K562 (cell line): ENCODE results near the gene RARA. TPM values are rescaled to one million over a fixed set of nuclear protein-coding genes. Genes with fewer than 3 reads are reported as not detected.

Experiments
- ATAC-seq: fragments of 200-7000 bp; cut with Tn5 transposase; 3 replicates; pipeline ENCODE4 v1.9.1; 2020; ENCODE audit warnings: moderate library complexity
- BruUV-seq: library from RNA; stranded (reverse); fragments of 400-500 nt; replicated peaks from 2 replicates; lab custom pipeline; 2021; lab: Mats Ljungman, UMichigan
- CTCF ChIA-PET: fragments of 300-600 bp; formaldehyde crosslinking; extraction: SDS; loops from one replicate; lab custom pipeline; 2021; ENCODE audit warnings: low intra/inter-chr PET ratio; lab: Yijun Ruan, JAX
- POLR2A ChIA-PET: fragments of 300-600, 350-650 bp; sonication (Branson Sonifier 250); formaldehyde crosslinking; extraction: SDS; loops from one replicate; lab custom pipeline; 2021; ENCODE audit warnings: antibody characterized with exemption, inconsistent platforms; lab: Yijun Ruan, JAX
- DNase-seq, 4 experiments: peaks; one replicate each; pipeline versions ENCODE4 v3.0.0 to v3.0.0-alpha.2; 2011 to 2018; ENCODE audit warnings: low spot score in 3 of 4, mixed read lengths in 3 of 4; ENCODE audit errors: extremely low read depth in 1 of 4
- FAIRE-seq: peaks from 2 replicates; lab custom pipeline; 2011; peaks lifted over from hg19 to GRCh38; lab: Jason Lieb, UNC
- H2AFZ ChIP-seq: 2 replicates; pipeline ENCODE4 v1.6.0; 2011; ENCODE audit warnings: low read depth, low read length, control low read depth, inconsistent platforms
- H3K27ac ChIP-seq: fragments of 200-600 bp; 3 replicates; pipeline ENCODE4 v1.8.0; 2011; ENCODE audit warnings: low read depth, mild to moderate bottlenecking, control low read depth, inconsistent platforms, low read length, moderate library complexity, mixed read lengths; ENCODE audit errors: extremely low read depth
- H3K27me3 ChIP-seq, 2 experiments: fragments of 300-600 bp in 1 of 2; 2 replicates in 1 of 2; 3 replicates in 1 of 2; pipeline versions ENCODE4 v1.6.0 to v1.8.0; 2011; ENCODE audit warnings: inconsistent platforms in 2 of 2, low read length in 2 of 2, mild to moderate bottlenecking in 1 of 2, mixed read lengths in 1 of 2, moderate library complexity in 1 of 2; ENCODE audit not compliant: control insufficient read depth in 2 of 2, insufficient read depth in 2 of 2
- H3K36me3 ChIP-seq: fragments of 300-600 bp; 3 replicates; pipeline ENCODE4 v1.8.0; 2011; ENCODE audit warnings: mild to moderate bottlenecking, low read length, inconsistent platforms; ENCODE audit not compliant: control insufficient read depth, insufficient read depth
- H3K4me1 ChIP-seq, 2 experiments: fragments of 200-600 bp in 1 of 2; replicated peaks in 1 of 2; 2 replicates in 1 of 2; 3 replicates in 1 of 2; pipeline versions ENCODE4 v1.5.1 to v1.8.0; 2011; ENCODE audit warnings: inconsistent platforms in 2 of 2, low read length in 2 of 2, mild to moderate bottlenecking in 1 of 2, mixed read lengths in 1 of 2, moderate library complexity in 1 of 2; ENCODE audit not compliant: control insufficient read depth in 2 of 2, insufficient read depth in 2 of 2
- H3K4me2 ChIP-seq: 2 replicates; pipeline ENCODE4 v1.6.1; 2011; ENCODE audit warnings: low read length, control low read depth, inconsistent platforms, mixed read lengths; ENCODE audit not compliant: insufficient read depth
- H3K4me3 ChIP-seq: fragments of 200-600 bp; sonication (generic), shearing (Covaris generic); 2 replicates; pipeline ENCODE4 v1.5.1; 2016; ENCODE audit warnings: control low read depth, inconsistent platforms
- H3K79me2 ChIP-seq: fragments of 200-600 bp; 3 replicates; pipeline ENCODE4 v1.8.0; 2011; ENCODE audit warnings: low read length, inconsistent platforms; ENCODE audit not compliant: control insufficient read depth, insufficient read depth
- H3K9ac ChIP-seq, 2 experiments: 2 replicates each; pipeline versions ENCODE4 v1.6.0 to v1.6.1; 2011; ENCODE audit warnings: low read depth in 2 of 2, low read length in 2 of 2, control low read depth in 1 of 2, inconsistent platforms in 1 of 2, mild to moderate bottlenecking in 1 of 2, mixed read lengths in 1 of 2; ENCODE audit not compliant: insufficient read depth in 1 of 2
- H3K9me1 ChIP-seq: one replicate; pipeline ENCODE4 v1.6.0; 2011; ENCODE audit warnings: inconsistent platforms, mild to moderate bottlenecking, low read length, moderate library complexity; ENCODE audit not compliant: control insufficient read depth, insufficient read depth
- H3K9me3 ChIP-seq: replicated peaks from 2 replicates; pipeline ENCODE4 v1.5.1; 2011; ENCODE audit warnings: low read depth, low read length, inconsistent platforms; ENCODE audit not compliant: control insufficient read depth, insufficient read depth
- H4K20me1 ChIP-seq: replicated peaks from 2 replicates; pipeline ENCODE4 v1.6.1; 2011; ENCODE audit warnings: low read length, inconsistent platforms, mixed read lengths; ENCODE audit not compliant: control insufficient read depth, insufficient read depth
- ATF1 ChIP-seq, 2 experiments: fragments of 450-650 bp in 1 of 2; IDR thresholded peaks; 2 replicates each; pipeline ENCODE4 v1.6.1; 2016; ENCODE audit warnings: missing compliant biosample characterization in 1 of 2, missing genetic modification characterization in 1 of 2
- CEBPB ChIP-seq: fragments of 450-650 bp; IDR thresholded peaks from 2 replicates; pipeline ENCODE4 v1.6.1; 2016; ENCODE audit warnings: missing genetic modification characterization, missing compliant biosample characterization
- CTCFL ChIP-seq: IDR thresholded peaks from 2 replicates; pipeline ENCODE4 v1.6.1; 2011; ENCODE audit warnings: borderline replicate concordance, low read depth, mild to moderate bottlenecking, moderate library complexity, low read length; ENCODE audit not compliant: insufficient read depth, poor library complexity, severe bottlenecking
- DACH1 ChIP-seq: fragments of 450-650 bp; IDR thresholded peaks from 2 replicates; pipeline ENCODE4 v1.6.1; 2018; ENCODE audit not compliant: partially characterized antibody
- DPF2 ChIP-seq: fragments of 450-650 bp; IDR thresholded peaks from 2 replicates; pipeline ENCODE4 v1.6.1; 2016
- ERF ChIP-seq: fragments of 450-650 bp; formaldehyde crosslinking; IDR thresholded peaks from 2 replicates; pipeline ENCODE4 v1.4.0; 2020; ENCODE audit warnings: mild to moderate bottlenecking, mixed read lengths
- ESRRB ChIP-seq: fragments of 250-450 bp; sonication (Bioruptor Pico); IDR thresholded peaks from 2 replicates; pipeline ENCODE4 v1.5.0; 2020; ENCODE audit warnings: mild to moderate bottlenecking, moderate library complexity, borderline replicate concordance
- FOSL1 ChIP-seq: fragments of 200-800 bp; sonication (Bioruptor generic); conservative IDR thresholded peaks from 2 replicates; pipeline ENCODE4 v1.6.1; 2016; ENCODE audit warnings: missing genetic modification characterization, missing compliant biosample characterization
- KDM4B ChIP-seq, 2 experiments: fragments of 450-650 bp in 1 of 2; sonication (generic) in 1 of 2; IDR thresholded peaks; 2 replicates each; pipeline ENCODE4 v1.6.1; 2016 to 2017; ENCODE audit warnings: borderline replicate concordance in 2 of 2, antibody characterized with exemption in 1 of 2, low read depth in 1 of 2, mild to moderate bottlenecking in 1 of 2
- KHSRP ChIP-seq: fragments of 450-650 bp; IDR thresholded peaks from 2 replicates; pipeline ENCODE4 v1.6.1; 2017
- NCOA2 ChIP-seq, 2 experiments: fragments of 450-650 bp; IDR thresholded peaks; 2 replicates each; pipeline ENCODE4 v1.6.1; 2018; ENCODE audit warnings: mild to moderate bottlenecking in 2 of 2, moderate library complexity in 1 of 2; ENCODE audit not compliant: partially characterized antibody in 2 of 2
- NFE2 ChIP-seq: IDR thresholded peaks from 2 replicates; pipeline ENCODE4 v1.6.1; 2014; ENCODE audit warnings: antibody characterized with exemption, low read depth
- NFRKB ChIP-seq: fragments of 450-650 bp; IDR thresholded peaks from 2 replicates; pipeline ENCODE4 v1.6.1; 2016; ENCODE audit warnings: low read depth
- PHB ChIP-seq: fragments of 250-450 bp; sonication (Bioruptor Pico); IDR thresholded peaks from 2 replicates; pipeline ENCODE4 v1.5.0; 2021
- PHTF2 ChIP-seq: fragments of 250-450 bp; sonication (Bioruptor Pico); IDR thresholded peaks from 2 replicates; pipeline ENCODE4 v1.5.0; 2021; ENCODE audit warnings: mild to moderate bottlenecking
- PKNOX1 ChIP-seq: fragments of 450-650 bp; IDR thresholded peaks from 2 replicates; pipeline ENCODE4 v1.6.1; 2016
- RAD21 ChIP-seq, 2 experiments: fragments of 250-450 bp in 1 of 2; fragments of 450-650 bp in 1 of 2; sonication (Bioruptor Pico) in 1 of 2; formaldehyde crosslinking in 1 of 2; IDR thresholded peaks in 1 of 2; conservative IDR thresholded peaks in 1 of 2; 2 replicates each; pipeline versions ENCODE4 v1.4.0 to v1.8.0; 2020 to 2022; ENCODE audit warnings: mild to moderate bottlenecking in 2 of 2, moderate library complexity in 1 of 2
- SMAD3 ChIP-seq: fragments of 450-650 bp; formaldehyde crosslinking; conservative IDR thresholded peaks from 2 replicates; pipeline ENCODE4 v1.4.0; 2020; ENCODE audit warnings: mild to moderate bottlenecking
- TCF3 ChIP-seq: sonication (generic); formaldehyde crosslinking; IDR thresholded peaks from 2 replicates; pipeline ENCODE4 v1.4.0; 2020; ENCODE audit warnings: mild to moderate bottlenecking, missing genetic modification reagents
- ZFPM2 ChIP-seq: fragments of 250-450 bp; sonication (Bioruptor Pico); IDR thresholded peaks from 2 replicates; pipeline ENCODE4 v1.5.1; 2022; ENCODE audit warnings: mild to moderate bottlenecking
- ZNF224 ChIP-seq: sonication (generic); formaldehyde crosslinking; IDR thresholded peaks from 2 replicates; pipeline ENCODE4 v1.8.0; 2022; ENCODE audit warnings: mild to moderate bottlenecking, missing genetic modification reagents
- WGBS: fragments of 100-300 bp; shearing (Covaris generic); methylation state at CpG from one replicate; pipeline ENCODE4 v1.1.6; 2016; ENCODE audit warnings: low coverage, mixed read lengths; ENCODE audit not compliant: insufficient coverage; ENCODE audit errors: missing lambda C conversion rate; 5-methylcytosine and 5-hydroxymethylcytosine counted together
- in situ Hi-C: fragments of 300-500 bp; cut with MboI; formaldehyde crosslinking; loops from 4 replicates; pipeline ENCODE4 v1.15.0; 2018; ENCODE audit warnings: inconsistent platforms, mixed read lengths
- intact Hi-C: fragments of 100-400 bp; cut with micrococcal nuclease; formaldehyde crosslinking; loops from 2 replicates; pipeline ENCODE4 v1.14.2; 2022
- polyA plus RNA-seq, 8 experiments: library from polyadenylated mRNA; depleted of rRNA in 4 of 8; stranded (reverse) in 5 of 8; unstranded in 3 of 8; fragments of >200 nt; fragmentation: Nextera tagmentation in 2 of 8; fragmentation: Illumina TruSeq in 1 of 8; extraction: Ambion mirVana in 2 of 8; extraction: Trizol in 1 of 8; gene quantifications; 2 replicates each; pipeline versions ENCODE4 v1.2.1 to v1.2.3, GENCODE V29; 2011 to 2014; ENCODE audit warnings: inconsistent platforms in 1 of 8, missing spikeins in 1 of 8
- total RNA-seq, 7 experiments: library from RNA; depleted of rRNA in 6 of 7; stranded (reverse); fragments of >200 nt in 6 of 7; fragmentation: Illumina TruSeq in 2 of 7; extraction: Trizol in 2 of 7; gene quantifications; 2 replicates each; pipeline versions ENCODE4 v1.2.1 to v1.2.3, GENCODE V29; 2011 to 2021; ENCODE audit warnings: low replicate concordance in 1 of 7

The RARA gene
- total and polyA plus RNA-seq, 9 of the 15 experiments (the other 6 are each of a cell fraction or from before 2014, with no cell fraction given), result 0.10 to 28.0 (median 7.9) TPM

GRCh38 chr17:40352779-40353394, 43.9 kb downstream of the RARA start:
- CTCF ChIA-PET, result interaction anchor here (0.7 to 0.8 kb wide), 2 partner anchors 49 to 50 kb away, joined by 3 to 4 read pairs; no protein-coding TSS in a partner anchor
- in situ Hi-C loops, result loop anchor here (5.0 to 10.0 kb wide), 3 partner anchors 51 to 338 kb away; partner anchors contain the start of gene CSF3
- FAIRE-seq, result peak; percentile 91
- TF ChIP-seq ZNF224 (CRISPR knock-in tag) (no peak), PHB (no peak), PKNOX1 (no peak), ESRRB (CRISPR knock-in tag) (no peak), PHTF2 (no peak), KDM4B (IDR thresholded peaks at IDR 0.05; ENCODE audit: borderline replicate concordance in 2 of 2, low read depth in 1 of 2) (no peak), TCF3 (CRISPR knock-in tag) (peak; percentile 73), KHSRP (no peak), ZFPM2 (no peak), SMAD3 (CRISPR knock-in tag) (no peak), RAD21 (CRISPR knock-in tag; conservative IDR thresholded peaks at IDR 0.05 in 1 of 2, IDR thresholded peaks at IDR 0.05 in 1 of 2) (peak in 1 of 2 experiments; percentile 20; a peak in 1 of 4 replicates), FOSL1 (no peak), CTCFL (no peak), CEBPB (peak; percentile 90), ERF (no peak), DACH1 (peak; percentile 34), NFE2 (no peak), NFRKB (no peak), DPF2 (peak; percentile 48; the same call in 1 of the 2 replicates), ATF1 (CRISPR knock-in tag; IDR thresholded peaks at IDR 0.05) (no peak), ATF1 (tag; IDR thresholded peaks at IDR 0.05) (no peak), NCOA2 (IDR thresholded peaks at IDR 0.05; ENCODE audit: partially characterized antibody in 2 of 2) (no peak)

More at GRCh38 chr17:40352779-40353394, 43.9 kb downstream of the RARA start:
- no peak overlapping the region for H2AFZ ChIP-seq
- H3K4me3 ChIP-seq, result no peak overlapping the region
- peaks cover 11% of the 10 kb centered on the region; the same call in 2 of the 3 replicates for H3K79me2 ChIP-seq
- H3K9ac ChIP-seq, result no peak overlapping the region
- 49% methylated on average over 9 of the region's 9 CpGs for WGBS
- DNase-seq, result peak in 2 of 4 experiments; percentile 61 to 72
- H3K9me1 ChIP-seq, result no peaks in the 10 kb centered on the region
- H4K20me1 ChIP-seq, result 0 out of 2 replicates have a peak, but pooled peaks cover 3% of the 10 kb centered on the region
- no peaks in the 10 kb centered on the region for H3K9me3 ChIP-seq
- H3K27me3 ChIP-seq, result no peaks in the 10 kb centered on the region
- intact Hi-C loops, result loop anchor here (10.0 kb wide), 1 partner anchor 338 kb away; the partner anchor contains the start of gene CSF3
- peaks cover 6 to 64% of the 10 kb centered on the region in 2 experiments; a peak in 3 of 5 replicates for H3K4me1 ChIP-seq
- no peak overlapping the region for H3K27ac ChIP-seq
- no peak overlapping the region for H3K4me2 ChIP-seq
- ATAC-seq, result peak; percentile 18
- peaks cover 65% of the 10 kb centered on the region; the same call in 2 of the 3 replicates for H3K36me3 ChIP-seq
- POLR2A ChIA-PET, result interaction anchor here (0.7 to 1.2 kb wide), 2 partner anchors 22 to 46 kb away, joined by 4 read pairs; no protein-coding TSS in a partner anchor
- BruUV-seq, result TSS peak; percentile 26
